Measurements from ENCODE around the gene POU2F3.

The POU2F3 gene

GRCh38 chr11:120350637-120351036 is 110.7 kb downstream of the POU2F3 start:
- no peak for DNase-seq

DNA sequence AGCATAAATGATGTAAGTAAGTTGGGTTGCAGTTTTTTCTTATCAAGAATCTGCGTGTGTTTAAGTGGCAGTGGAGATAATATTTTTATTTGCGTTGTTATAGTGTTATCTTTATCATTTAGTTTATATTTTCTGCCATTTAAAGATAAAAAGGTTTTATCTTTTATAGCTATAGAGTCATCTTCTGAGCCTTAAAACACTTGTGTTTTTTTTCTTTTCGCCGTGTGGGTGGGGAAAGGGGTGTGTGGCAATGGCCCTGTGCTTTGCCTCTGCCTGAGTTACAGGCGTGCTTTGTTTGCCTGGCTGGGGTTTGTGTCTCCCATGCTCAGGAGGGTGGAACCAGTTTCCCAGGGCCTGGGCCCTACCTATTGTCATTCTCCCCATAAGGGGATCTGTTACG is 112.5 kb downstream of the POU2F3 start:
- DNase-seq = no peak

DNA sequence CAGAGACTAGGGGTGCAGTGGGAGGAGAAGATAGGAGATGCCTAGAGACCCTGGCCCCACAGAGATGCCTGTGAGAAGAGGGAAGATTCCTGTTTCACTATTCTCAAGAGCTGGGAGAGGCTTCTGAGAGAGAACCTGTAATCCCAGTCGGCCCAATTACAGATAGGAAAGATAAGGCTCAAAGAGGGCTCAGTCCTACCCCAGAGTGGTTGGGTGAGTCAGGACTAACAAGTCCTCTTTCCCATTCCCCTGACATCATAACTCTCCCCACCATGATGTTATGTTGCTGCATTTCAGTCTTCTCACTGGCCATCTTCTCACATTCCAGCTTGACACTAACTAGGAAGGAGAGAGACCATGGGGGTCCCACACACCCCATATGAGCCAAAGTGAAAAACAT is 114.1 kb downstream of the POU2F3 start:
- no peak for DNase-seq

- DNase-seq = no peak
Observed at GRCh38 chr11:120354779-120355178, 114.8 kb downstream of the POU2F3 start.

DNA sequence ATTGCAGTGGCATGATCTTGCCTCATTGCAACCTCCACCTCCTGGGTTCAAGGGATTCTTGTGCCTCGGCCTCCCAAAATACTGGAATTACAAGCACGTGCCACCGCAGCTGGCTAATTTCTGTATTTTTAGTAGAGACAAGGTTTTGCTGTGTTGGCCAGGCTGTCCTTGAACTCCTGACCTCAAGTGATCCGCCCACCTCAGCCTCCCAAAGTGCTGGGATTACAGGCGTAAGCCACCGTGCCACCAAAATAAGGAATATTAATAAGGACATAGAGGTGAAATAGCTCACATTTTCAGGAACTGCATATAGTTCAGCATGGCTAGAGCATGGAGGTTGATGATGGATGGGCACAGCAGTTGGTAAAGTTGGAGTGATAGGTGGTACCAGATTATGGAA is 117.7 kb downstream of the POU2F3 start:
- DNase-seq = no peak

- no peak for DNase-seq
Observed at GRCh38 chr11:120358729-120359128, 118.8 kb downstream of the POU2F3 start.

DNA sequence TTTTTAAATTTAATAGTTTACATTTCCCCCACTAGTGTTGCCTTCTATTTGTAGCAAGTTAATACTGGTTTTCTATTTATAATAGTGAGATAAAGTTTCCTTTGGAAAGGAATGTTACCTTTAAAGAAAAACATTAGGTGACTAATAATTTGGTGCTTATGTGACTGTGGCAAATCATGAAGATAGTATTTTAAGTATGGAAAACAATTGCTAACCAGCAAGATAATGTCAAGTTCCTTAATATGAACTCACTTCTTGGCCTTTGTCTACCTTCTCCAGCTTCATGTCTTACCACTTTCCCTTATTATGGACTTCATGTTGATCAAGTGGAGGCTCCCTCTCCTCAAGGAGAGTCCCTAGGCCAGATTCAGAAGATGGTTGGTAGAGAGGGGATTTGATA is 123.5 kb downstream of the POU2F3 start:
- no peak for DNase-seq

DNA sequence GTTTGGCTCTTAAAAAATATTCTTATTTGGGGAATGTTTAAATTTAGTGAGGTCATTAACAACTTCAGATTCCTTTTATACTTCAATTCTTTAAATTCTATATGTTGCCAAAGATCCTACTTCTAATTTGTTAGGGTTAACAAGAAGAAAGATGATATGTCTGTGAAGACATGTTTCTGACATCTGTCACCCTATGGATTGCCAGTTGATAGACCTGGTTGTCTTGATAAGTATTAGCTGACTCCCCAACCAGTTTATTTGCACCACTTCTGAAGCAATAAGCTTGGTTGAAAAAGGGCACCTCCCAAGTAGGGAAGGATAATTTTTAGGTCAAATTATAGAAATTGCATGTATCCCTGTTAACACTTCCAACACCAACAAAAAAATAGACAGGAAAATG is 125.6 kb downstream of the POU2F3 start:
- DNase-seq = no peak
